ENCODE data around the gene SNX1. TPM values are rescaled to one million over a fixed set of nuclear protein-coding genes. Genes with fewer than 3 reads are reported as not detected.

The SNX1 gene
- total and polyA plus RNA-seq, 2 of the 13 experiments (the other 11 are each of a cell fraction or from before 2014, with no cell fraction given), result 29.3 to 60.1 TPM

- no peak for DNase-seq (ENCODE audit: low spot score)
- H3K36me3 ChIP-seq (replicated peaks in 1 of 2; ENCODE audit: control insufficient read depth in 1 of 2, insufficient read depth in 2 of 2, low read length in 2 of 2), result peaks cover 1 to 5% of the 10 kb centered on the region in 2 experiments; a peak in 2 of 5 replicates
- in situ Hi-C loops (cut with HindIII; ENCODE audit: extremely low pct_ligation_motif_present, low pct_unique_long_range_greater_than_20kb) (no loop called here), intact Hi-C loops (cut with micrococcal nuclease; ENCODE audit: unreplicated experiment) (no loop called here)
- no peak overlapping the region for H2AFZ ChIP-seq (ENCODE audit: low read length)
- H3K4me1 ChIP-seq (ENCODE audit: insufficient read depth, low read length), result peaks cover 41% of the 10 kb centered on the region
- 96% methylated on average over 9 of the region's 9 CpGs for WGBS (ENCODE audit: low lambda C conversion rate)
- no TSS peak for BruUV-seq (replicated peaks)
- CTCF ChIA-PET (ENCODE audit: low intra/inter-chr PET ratio, low total read pairs), result no interaction called here
- no peak for ATAC-seq
- TF ChIP-seq PHB2 (IDR thresholded peaks at IDR 0.05; ENCODE audit: partially characterized antibody) (no peak), ZNF747 (CRISPR knock-in tag; IDR thresholded peaks at IDR 0.05; ENCODE audit: borderline replicate concordance) (no peak), ZNF546 (CRISPR knock-in tag; conservative IDR thresholded peaks at IDR 0.05) (no peak), ZKSCAN1 (IDR thresholded peaks at IDR 0.05; ENCODE audit: low read length) (no peak), U2AF1 (optimal IDR thresholded peaks at IDR 0.05; ENCODE audit: low read depth, low read length) (no peak), ZNF816 (CRISPR knock-in tag; IDR thresholded peaks at IDR 0.05; ENCODE audit: borderline replicate concordance) (no peak), SIX4 (CRISPR knock-in tag; IDR thresholded peaks at IDR 0.05) (no peak), LCORL (IDR thresholded peaks at IDR 0.05) (no peak), LCORL (CRISPR knock-in tag; IDR thresholded peaks at IDR 0.05) (no peak), ETV6 (CRISPR knock-in tag; conservative IDR thresholded peaks at IDR 0.05) (no peak), SNAPC5 (CRISPR knock-in tag; IDR thresholded peaks at IDR 0.05; ENCODE audit: borderline replicate concordance) (no peak), ZNF329 (CRISPR knock-in tag; IDR thresholded peaks at IDR 0.05; ENCODE audit: low read depth) (no peak), CREB1 (IDR thresholded peaks at IDR 0.05) (no peak), CREB1 (CRISPR knock-in tag; IDR thresholded peaks at IDR 0.05) (no peak)
- TF ChIP-seq, protein P1, sequence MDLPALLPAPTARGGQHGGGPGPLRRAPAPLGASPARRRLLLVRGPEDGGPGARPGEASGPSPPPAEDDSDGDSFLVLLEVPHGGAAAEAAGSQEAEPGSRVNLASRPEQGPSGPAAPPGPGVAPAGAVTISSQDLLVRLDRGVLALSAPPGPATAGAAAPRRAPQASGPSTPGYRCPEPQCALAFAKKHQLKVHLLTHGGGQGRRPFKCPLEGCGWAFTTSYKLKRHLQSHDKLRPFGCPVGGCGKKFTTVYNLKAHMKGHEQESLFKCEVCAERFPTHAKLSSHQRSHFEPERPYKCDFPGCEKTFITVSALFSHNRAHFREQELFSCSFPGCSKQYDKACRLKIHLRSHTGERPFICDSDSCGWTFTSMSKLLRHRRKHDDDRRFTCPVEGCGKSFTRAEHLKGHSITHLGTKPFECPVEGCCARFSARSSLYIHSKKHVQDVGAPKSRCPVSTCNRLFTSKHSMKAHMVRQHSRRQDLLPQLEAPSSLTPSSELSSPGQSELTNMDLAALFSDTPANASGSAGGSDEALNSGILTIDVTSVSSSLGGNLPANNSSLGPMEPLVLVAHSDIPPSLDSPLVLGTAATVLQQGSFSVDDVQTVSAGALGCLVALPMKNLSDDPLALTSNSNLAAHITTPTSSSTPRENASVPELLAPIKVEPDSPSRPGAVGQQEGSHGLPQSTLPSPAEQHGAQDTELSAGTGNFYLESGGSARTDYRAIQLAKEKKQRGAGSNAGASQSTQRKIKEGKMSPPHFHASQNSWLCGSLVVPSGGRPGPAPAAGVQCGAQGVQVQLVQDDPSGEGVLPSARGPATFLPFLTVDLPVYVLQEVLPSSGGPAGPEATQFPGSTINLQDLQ (CRISPR knock-in tag; IDR thresholded peaks at IDR 0.05), result no peak
- TF ChIP-seq, protein P2, sequence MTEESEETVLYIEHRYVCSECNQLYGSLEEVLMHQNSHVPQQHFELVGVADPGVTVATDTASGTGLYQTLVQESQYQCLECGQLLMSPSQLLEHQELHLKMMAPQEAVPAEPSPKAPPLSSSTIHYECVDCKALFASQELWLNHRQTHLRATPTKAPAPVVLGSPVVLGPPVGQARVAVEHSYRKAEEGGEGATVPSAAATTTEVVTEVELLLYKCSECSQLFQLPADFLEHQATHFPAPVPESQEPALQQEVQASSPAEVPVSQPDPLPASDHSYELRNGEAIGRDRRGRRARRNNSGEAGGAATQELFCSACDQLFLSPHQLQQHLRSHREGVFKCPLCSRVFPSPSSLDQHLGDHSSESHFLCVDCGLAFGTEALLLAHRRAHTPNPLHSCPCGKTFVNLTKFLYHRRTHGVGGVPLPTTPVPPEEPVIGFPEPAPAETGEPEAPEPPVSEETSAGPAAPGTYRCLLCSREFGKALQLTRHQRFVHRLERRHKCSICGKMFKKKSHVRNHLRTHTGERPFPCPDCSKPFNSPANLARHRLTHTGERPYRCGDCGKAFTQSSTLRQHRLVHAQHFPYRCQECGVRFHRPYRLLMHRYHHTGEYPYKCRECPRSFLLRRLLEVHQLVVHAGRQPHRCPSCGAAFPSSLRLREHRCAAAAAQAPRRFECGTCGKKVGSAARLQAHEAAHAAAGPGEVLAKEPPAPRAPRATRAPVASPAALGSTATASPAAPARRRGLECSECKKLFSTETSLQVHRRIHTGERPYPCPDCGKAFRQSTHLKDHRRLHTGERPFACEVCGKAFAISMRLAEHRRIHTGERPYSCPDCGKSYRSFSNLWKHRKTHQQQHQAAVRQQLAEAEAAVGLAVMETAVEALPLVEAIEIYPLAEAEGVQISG (CRISPR knock-in tag; IDR thresholded peaks at IDR 0.05), result no peak
- no peaks in the 10 kb centered on the region for H3K9me3 ChIP-seq (ENCODE audit: low read length)
- POLR2A ChIA-PET, result interaction anchor here (0.7 kb wide), 1 partner anchor 328 kb away, joined by 3 read pairs; no protein-coding TSS in a partner anchor
- H4K20me1 ChIP-seq (ENCODE audit: insufficient read depth, low read length), result peaks cover 9% of the 10 kb centered on the region
- H3K4me2 ChIP-seq (ENCODE audit: low read depth, low read length), result no peak overlapping the region
- H3K27ac ChIP-seq (ENCODE audit: extremely low read length, insufficient read depth, low read length), result no peak overlapping the region
- peaks cover 96% of the 10 kb centered on the region for H3K79me2 ChIP-seq (ENCODE audit: insufficient read depth, low read length)
- no peaks in the 10 kb centered on the region for H3K27me3 ChIP-seq (ENCODE audit: control insufficient read depth in 1 of 2, insufficient read depth in 2 of 2, low read length in 2 of 2)
- FAIRE-seq, result no peak
- no peak overlapping the region for H3K9ac ChIP-seq (ENCODE audit: insufficient read depth, low read depth, low read length)
- no peak overlapping the region for H3K4me3 ChIP-seq (replicated peaks in 1 of 3; ENCODE audit: insufficient read depth in 1 of 3, low read depth in 2 of 3, low read length in 3 of 3)
These were observed 9.4 kb downstream of the SNX1 start for GRCh38 chr15:64105113-64105704.

Data from HepG2 (cell line).